ENCODE results near the gene CDKN2C.

DNA sequence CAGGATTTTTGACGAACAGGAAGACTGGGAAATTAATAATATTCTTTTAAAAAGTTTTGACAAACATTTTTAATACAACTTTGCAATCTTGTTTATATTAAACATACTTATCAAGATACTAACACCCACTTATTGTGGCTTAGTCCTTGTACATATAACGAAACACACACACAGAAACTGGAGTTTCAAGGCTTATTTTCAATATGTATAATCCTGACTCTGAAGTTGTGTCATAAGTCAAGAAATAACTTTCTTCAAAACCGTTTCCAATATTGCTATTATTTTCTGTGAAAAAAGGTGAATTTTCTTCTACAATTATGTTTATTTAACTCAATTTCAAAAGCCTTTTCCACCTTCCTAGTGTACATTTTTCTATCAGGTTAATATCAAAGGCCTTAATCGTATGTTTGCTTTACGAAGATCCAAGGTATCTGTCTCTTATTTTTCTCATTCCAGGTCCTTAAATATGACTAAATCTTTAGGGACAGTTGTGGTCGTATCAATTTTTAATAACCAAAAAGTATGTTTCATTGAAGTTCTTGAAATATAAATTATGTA is 1.8 kb downstream of the CDKN2C start:
- TF ChIP-seq, protein P1, sequence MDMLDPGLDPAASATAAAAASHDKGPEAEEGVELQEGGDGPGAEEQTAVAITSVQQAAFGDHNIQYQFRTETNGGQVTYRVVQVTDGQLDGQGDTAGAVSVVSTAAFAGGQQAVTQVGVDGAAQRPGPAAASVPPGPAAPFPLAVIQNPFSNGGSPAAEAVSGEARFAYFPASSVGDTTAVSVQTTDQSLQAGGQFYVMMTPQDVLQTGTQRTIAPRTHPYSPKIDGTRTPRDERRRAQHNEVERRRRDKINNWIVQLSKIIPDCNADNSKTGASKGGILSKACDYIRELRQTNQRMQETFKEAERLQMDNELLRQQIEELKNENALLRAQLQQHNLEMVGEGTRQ (CRISPR knock-in tag; IDR thresholded peaks at IDR 0.05) = no peak
- TF ChIP-seq, protein P2, sequence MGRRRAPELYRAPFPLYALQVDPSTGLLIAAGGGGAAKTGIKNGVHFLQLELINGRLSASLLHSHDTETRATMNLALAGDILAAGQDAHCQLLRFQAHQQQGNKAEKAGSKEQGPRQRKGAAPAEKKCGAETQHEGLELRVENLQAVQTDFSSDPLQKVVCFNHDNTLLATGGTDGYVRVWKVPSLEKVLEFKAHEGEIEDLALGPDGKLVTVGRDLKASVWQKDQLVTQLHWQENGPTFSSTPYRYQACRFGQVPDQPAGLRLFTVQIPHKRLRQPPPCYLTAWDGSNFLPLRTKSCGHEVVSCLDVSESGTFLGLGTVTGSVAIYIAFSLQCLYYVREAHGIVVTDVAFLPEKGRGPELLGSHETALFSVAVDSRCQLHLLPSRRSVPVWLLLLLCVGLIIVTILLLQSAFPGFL (CRISPR knock-in tag; IDR thresholded peaks at IDR 0.05; ENCODE audit: borderline replicate concordance) = no peak
- TF ChIP-seq, protein P3, sequence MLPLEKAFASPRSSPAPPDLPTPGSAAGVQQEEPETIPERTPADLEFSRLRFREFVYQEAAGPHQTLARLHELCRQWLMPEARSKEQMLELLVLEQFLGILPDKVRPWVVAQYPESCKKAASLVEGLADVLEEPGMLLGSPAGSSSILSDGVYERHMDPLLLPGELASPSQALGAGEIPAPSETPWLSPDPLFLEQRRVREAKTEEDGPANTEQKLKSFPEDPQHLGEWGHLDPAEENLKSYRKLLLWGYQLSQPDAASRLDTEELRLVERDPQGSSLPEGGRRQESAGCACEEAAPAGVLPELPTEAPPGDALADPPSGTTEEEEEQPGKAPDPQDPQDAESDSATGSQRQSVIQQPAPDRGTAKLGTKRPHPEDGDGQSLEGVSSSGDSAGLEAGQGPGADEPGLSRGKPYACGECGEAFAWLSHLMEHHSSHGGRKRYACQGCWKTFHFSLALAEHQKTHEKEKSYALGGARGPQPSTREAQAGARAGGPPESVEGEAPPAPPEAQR (CRISPR knock-in tag; IDR thresholded peaks at IDR 0.05) = no peak
- no peak for TF ChIP-seq NR1H2 (CRISPR knock-in tag; IDR thresholded peaks at IDR 0.05)
